Measurements from ENCODE around the gene SH2D3A.

The SH2D3A gene

GRCh38 chr19:6739883-6740588 lies 27.2 kb downstream of the SH2D3A start:
- Histone ChIP-seq H3K9ac (ENCODE audit: low read depth, low read length) (peak overlapping the region; percentile 85), H3K4me3 (ENCODE audit: low read length) (peak overlapping the region; percentile 88), H3K36me3 (ENCODE audit: insufficient read depth, low read length) (peaks cover 17% of the 10 kb centered on the region), H3K27me3 (ENCODE audit: control insufficient read depth, insufficient read depth, low read length) (no peaks in the 10 kb centered on the region), H3K9me3 (replicated peaks; ENCODE audit: low read length) (no peaks in the 10 kb centered on the region), H3K4me1 (ENCODE audit: control insufficient read depth, insufficient read depth, low read length) (peaks cover 49% of the 10 kb centered on the region), H3K4me2 (ENCODE audit: low read length) (peak overlapping the region; percentile 89)

DNA sequence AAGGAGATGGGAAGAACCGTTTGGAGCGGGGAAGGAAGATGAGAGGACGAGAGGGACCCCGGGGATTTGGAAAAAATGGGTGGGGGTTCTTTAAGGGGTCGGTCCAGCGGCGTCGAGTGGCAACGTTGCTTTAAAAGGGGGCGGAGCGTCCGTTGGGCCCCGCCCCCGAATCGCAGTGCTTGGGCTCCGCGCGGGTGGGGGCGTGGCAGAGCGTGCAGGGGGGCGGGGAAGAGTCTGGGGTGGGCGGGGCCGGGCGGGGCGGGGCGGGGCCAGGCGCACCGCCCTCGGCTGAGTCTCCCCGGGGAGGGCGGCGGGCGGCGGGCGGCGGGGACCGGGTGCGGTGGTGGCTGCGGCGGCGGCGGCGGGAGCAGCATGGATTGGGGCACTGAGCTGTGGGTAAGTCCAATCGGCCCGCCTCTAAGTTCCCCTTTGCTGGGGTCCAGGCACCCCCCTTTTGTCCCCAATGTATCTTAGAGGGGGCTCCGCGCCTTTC lies 27.8 kb downstream of the SH2D3A start, which contains the start of gene TRIP10:
TSS of gene TRIP10 (plus strand) at position 291 of the 493 bp plus-strand sequence. CDS start at position 373, 82 bp downstream.
- H3K9me3 ChIP-seq (replicated peaks; ENCODE audit: low read length) = no peaks in the 10 kb centered on the region
- H3K4me1 ChIP-seq (ENCODE audit: control insufficient read depth, insufficient read depth, low read length) = peaks cover 43% of the 10 kb centered on the region
- H3K27me3 ChIP-seq (ENCODE audit: control insufficient read depth, insufficient read depth, low read length) = no peaks in the 10 kb centered on the region

DNA sequence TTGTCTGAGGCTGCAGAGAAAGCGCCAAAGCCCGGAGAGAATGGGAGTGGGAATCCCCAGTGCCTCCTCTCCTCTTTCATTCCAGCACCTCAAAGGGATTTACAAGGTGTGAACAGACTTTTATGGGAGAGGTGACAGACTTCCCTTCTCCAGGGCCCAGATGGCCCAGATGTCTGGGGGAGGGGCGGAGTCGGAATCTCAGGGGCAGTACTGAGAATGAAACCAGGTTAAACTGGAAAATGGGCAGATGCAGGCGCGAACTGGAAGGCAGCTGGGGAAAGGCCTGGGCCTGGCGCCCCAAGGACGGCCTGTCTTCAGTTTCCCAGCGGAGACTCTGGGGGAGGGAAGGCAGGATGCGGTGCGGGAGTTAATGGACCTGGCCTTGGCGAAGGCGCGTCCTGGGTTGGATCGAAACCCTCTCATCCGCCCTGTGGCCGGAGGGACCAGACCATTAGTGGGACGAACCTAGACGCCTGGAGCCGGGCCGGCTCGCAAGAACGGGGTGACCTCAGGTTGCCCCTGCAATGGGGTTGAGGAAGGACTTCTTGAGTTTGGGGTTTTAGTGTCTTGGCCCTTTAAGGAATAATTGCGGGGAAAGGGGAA lies 28.3 kb downstream of the SH2D3A start:
- H3K4me3 ChIP-seq (ENCODE audit: low read length) = peak overlapping the region; percentile 61
- peaks cover 11% of the 10 kb centered on the region for H3K36me3 ChIP-seq (ENCODE audit: insufficient read depth, low read length)
- no peaks in the 10 kb centered on the region for H3K27me3 ChIP-seq (ENCODE audit: control insufficient read depth, insufficient read depth, low read length)
- H3K9me3 ChIP-seq (replicated peaks; ENCODE audit: low read length) = no peaks in the 10 kb centered on the region
- peak overlapping the region; percentile 69 for H3K9ac ChIP-seq (ENCODE audit: low read depth, low read length)
- peak overlapping the region; percentile 80 for H3K4me2 ChIP-seq (ENCODE audit: low read length)
- H3K4me1 ChIP-seq (ENCODE audit: control insufficient read depth, insufficient read depth, low read length) = peaks cover 37% of the 10 kb centered on the region

More for the DNA sequence above, 27.8 kb downstream of the SH2D3A start, which contains the start of gene TRIP10:
- Histone ChIP-seq H3K4me3 (ENCODE audit: low read length) (peak within 1 kb of the TSS; percentile 88), H3K4me2 (ENCODE audit: low read length) (peak within 1 kb of the TSS; percentile 89), H3K36me3 (ENCODE audit: insufficient read depth, low read length) (peaks cover 17% of the 10 kb centered on the region), H3K9ac (ENCODE audit: low read depth, low read length) (peak within 1 kb of the TSS; percentile 85)

GRCh38 chr19:6737873-6738786 lies 29.1 kb downstream of the SH2D3A start:
- Histone ChIP-seq H3K9me3 (replicated peaks; ENCODE audit: low read length) (no peaks in the 10 kb centered on the region), H3K36me3 (ENCODE audit: insufficient read depth, low read length) (peaks cover 9% of the 10 kb centered on the region), H3K4me1 (ENCODE audit: control insufficient read depth, insufficient read depth, low read length) (peaks cover 33% of the 10 kb centered on the region), H3K9ac (ENCODE audit: low read depth, low read length) (peak overlapping the region; percentile 69), H3K27me3 (ENCODE audit: control insufficient read depth, insufficient read depth, low read length) (no peaks in the 10 kb centered on the region), H3K4me2 (ENCODE audit: low read length) (peak overlapping the region; percentile 80), H3K4me3 (ENCODE audit: low read length) (peak overlapping the region; percentile 61)

DNA sequence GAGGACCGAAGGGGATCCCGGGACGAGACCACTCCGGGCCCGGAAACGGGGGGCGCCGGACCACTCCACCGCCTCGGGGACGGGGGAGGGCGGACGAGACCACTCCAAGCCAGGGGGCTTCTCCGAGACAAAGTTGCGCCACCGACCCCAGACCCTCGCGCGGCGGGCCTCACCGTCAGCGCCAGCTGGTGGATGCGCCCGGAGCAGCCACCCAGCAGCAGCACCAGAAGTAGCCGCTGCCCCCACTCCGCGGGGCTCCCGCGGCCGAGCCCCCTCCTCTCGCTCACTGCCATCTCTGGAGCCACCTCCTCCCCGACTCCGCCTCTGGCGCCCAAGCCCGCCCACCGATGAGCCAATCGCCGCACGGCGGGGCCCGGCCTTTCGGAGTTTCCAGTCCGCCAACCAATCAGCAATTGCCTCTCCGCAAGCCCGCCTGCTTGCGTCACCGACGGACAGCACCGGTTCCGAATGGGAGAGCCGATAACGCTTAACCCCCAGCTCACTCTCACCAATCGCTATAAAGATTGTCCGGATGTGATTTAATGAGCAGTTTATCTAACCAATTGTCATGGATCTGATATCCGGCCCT lies 29.9 kb downstream of the SH2D3A start, which contains the start of gene GPR108:
TSS of gene GPR108 (minus strand) at position 297 of the 589 bp plus-strand sequence. CDS start at position 293, 4 bp downstream.
- no peaks in the 10 kb centered on the region for H3K27me3 ChIP-seq (ENCODE audit: control insufficient read depth, insufficient read depth, low read length)
- peak within 1 kb of the TSS; percentile 94 for H3K4me2 ChIP-seq (ENCODE audit: low read length)
- peaks cover 33% of the 10 kb centered on the region for H3K4me1 ChIP-seq (ENCODE audit: control insufficient read depth, insufficient read depth, low read length)
- H3K9ac ChIP-seq (ENCODE audit: low read depth, low read length) = peak within 1 kb of the TSS; percentile 92
- no peaks in the 10 kb centered on the region for H3K9me3 ChIP-seq (replicated peaks; ENCODE audit: low read length)
- H3K4me3 ChIP-seq (ENCODE audit: low read length) = peak within 1 kb of the TSS; percentile 81
- peaks cover 11% of the 10 kb centered on the region for H3K36me3 ChIP-seq (ENCODE audit: insufficient read depth, low read length)

DNA sequence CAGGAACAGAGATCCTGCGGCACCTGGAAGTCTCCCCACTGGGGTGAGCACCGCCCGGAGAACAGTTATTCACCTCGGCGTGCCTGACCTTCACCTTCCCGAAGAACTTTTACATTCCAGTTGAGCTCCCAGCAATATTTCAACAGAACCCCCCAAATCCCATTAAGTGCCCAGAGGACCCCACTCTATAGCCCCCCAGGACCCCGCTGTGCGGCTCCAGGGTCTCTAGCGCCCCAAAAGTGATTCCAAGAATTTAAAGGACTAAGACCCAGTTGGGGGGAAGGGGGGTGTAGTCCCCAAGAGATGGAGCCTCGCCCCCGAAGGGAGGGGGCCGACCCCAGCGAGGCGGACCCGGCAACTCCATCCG lies 30.3 kb downstream of the SH2D3A start:
- Histone ChIP-seq H3K9ac (ENCODE audit: low read depth, low read length) (peak overlapping the region; percentile 92), H3K4me3 (ENCODE audit: low read length) (peak overlapping the region; percentile 81)

DNA sequence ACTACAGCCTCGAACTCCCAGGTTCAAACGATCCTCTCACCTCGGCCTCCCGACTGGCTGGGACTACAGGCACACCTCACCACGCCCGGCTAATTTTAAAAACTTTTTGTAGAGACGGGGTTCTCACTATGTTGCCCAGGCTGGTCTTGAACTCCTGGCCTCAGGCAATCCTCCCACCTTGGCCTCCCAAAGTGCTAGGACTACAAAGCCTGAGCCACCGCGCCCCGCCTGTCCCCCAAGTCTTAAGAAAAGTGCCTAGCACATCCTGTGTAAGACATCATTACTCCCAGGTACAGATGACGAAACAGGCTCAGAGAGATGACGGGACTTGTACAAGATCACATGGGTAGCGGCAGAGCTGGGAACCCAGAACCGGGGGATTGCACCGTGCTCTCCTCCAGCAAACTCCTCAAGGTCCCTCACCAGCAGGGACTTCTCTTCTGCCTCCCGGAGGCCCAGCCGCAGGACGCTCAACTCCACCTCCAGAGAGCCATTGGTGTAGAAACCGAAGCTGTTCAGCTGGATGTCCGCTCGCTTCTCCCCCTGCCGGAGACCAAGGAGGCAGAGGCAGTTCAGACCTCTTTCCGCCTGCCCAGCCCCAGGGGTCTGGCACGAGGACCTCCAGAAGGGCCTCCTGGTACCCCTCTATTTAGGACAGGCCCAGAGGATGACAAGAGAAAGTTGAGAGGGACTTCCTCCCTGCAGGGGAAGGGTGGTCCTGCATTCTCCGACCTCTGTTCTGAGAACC lies 30.9 kb downstream of the SH2D3A start:
- Histone ChIP-seq H3K4me1 (ENCODE audit: control insufficient read depth, insufficient read depth, low read length) (peaks cover 30% of the 10 kb centered on the region), H3K4me3 (ENCODE audit: low read length) (peak overlapping the region; percentile 81), H3K9me3 (replicated peaks; ENCODE audit: low read length) (no peaks in the 10 kb centered on the region), H3K27me3 (ENCODE audit: control insufficient read depth, insufficient read depth, low read length) (no peaks in the 10 kb centered on the region), H3K9ac (ENCODE audit: low read depth, low read length) (peak overlapping the region; percentile 92), H3K4me2 (ENCODE audit: low read length) (peak overlapping the region; percentile 94), H3K36me3 (ENCODE audit: insufficient read depth, low read length) (peaks cover 19% of the 10 kb centered on the region)

More for the DNA sequence above, 30.3 kb downstream of the SH2D3A start:
- peak overlapping the region; percentile 94 for H3K4me2 ChIP-seq (ENCODE audit: low read length)
- H3K27me3 ChIP-seq (ENCODE audit: control insufficient read depth, insufficient read depth, low read length) = no peaks in the 10 kb centered on the region
- peaks cover 16% of the 10 kb centered on the region for H3K36me3 ChIP-seq (ENCODE audit: insufficient read depth, low read length)
- peaks cover 33% of the 10 kb centered on the region for H3K4me1 ChIP-seq (ENCODE audit: control insufficient read depth, insufficient read depth, low read length)
- no peaks in the 10 kb centered on the region for H3K9me3 ChIP-seq (replicated peaks; ENCODE audit: low read length)

DNA sequence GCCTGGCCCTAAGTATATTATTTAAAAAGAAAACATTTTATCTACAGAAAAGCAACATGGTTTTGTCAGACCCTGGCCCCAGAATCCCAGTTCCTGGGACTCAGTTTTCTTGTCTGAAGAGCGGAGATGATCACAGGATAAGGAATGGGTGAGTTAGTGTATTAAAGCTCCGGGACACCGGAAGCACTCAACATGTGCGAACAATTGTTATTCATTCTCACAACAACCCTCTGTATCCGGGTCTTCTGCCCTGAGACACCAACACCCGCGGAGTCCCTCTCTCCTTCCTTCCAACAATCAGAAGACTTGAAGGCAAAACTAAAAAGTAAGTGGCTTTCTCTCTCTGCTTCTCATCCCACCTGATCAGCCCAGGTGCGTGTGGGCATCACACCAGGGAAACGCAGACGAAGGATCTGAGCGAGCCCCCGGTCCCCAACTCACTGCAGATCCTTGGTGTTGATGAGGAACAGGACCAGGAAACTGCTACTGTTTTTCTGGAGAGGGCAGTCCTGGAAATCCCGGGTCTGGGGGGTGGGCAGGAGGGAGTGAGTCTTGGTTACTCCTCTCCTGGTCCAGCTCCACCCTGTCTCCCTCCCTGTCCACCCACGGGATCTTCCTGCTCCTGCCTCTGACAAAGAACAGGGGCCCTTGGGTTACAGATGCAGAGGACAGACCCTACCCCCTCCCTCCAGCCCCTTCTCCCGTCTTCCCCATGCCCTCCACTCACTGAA lies 31.9 kb downstream of the SH2D3A start:
- no peaks in the 10 kb centered on the region for H3K27me3 ChIP-seq (ENCODE audit: control insufficient read depth, insufficient read depth, low read length)
- H3K36me3 ChIP-seq (ENCODE audit: insufficient read depth, low read length) = peaks cover 19% of the 10 kb centered on the region
- H3K4me1 ChIP-seq (ENCODE audit: control insufficient read depth, insufficient read depth, low read length) = peaks cover 26% of the 10 kb centered on the region
- peak overlapping the region; percentile 81 for H3K4me3 ChIP-seq (ENCODE audit: low read length)
- H3K9ac ChIP-seq (ENCODE audit: low read depth, low read length) = peak overlapping the region; percentile 92
- H3K4me2 ChIP-seq (ENCODE audit: low read length) = peak overlapping the region; percentile 94
- H3K9me3 ChIP-seq (replicated peaks; ENCODE audit: low read length) = no peaks in the 10 kb centered on the region

DNA sequence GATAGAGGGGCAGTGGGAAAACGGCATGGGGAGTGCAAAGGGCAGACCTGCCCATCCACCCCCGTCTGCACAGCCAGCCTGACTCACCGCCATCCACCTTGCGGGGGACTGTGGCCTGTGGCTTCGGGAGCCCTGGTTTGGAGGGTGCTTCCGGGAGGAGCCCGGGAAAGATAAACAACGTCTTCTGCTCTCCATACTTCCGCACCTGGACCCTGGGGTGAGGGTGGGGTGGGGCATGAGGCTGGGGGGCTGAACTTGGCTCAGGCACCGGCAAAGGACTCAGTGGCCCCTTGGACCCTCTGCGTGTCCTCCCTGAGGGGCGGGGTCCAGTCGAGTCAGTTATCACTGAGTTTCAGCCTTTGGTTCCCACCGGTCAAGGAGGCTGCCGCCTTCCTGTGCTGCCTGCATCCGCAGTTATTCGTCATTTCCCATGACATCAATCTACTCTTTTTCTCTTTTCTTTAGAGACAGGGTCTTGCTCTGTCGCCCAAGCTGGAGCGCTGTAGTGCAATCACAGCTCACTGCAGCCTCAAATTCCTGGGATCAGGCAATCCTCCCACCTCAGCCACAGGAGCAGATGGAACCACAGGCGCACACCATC lies 33.0 kb downstream of the SH2D3A start:
- Histone ChIP-seq H3K4me2 (ENCODE audit: low read length) (no peak overlapping the region), H3K9me3 (replicated peaks; ENCODE audit: low read length) (no peaks in the 10 kb centered on the region), H3K4me1 (ENCODE audit: control insufficient read depth, insufficient read depth, low read length) (peaks cover 25% of the 10 kb centered on the region), H3K36me3 (ENCODE audit: insufficient read depth, low read length) (peaks cover 19% of the 10 kb centered on the region), H3K27me3 (ENCODE audit: control insufficient read depth, insufficient read depth, low read length) (no peaks in the 10 kb centered on the region), H3K4me3 (ENCODE audit: low read length) (no peak overlapping the region), H3K9ac (ENCODE audit: low read depth, low read length) (no peak overlapping the region)

Data from skeletal muscle satellite cell (primary cell).